ENCODE data around the gene ACTRT1. TPM values are rescaled to one million over a fixed set of nuclear protein-coding genes. Genes with fewer than 3 reads are reported as not detected.

ACTRT1 gene
- not detected in 2 replicates for total RNA-seq

GRCh38 chrX:128052303-128052702, at the start of gene ACTRT1:
ACTRT1 (minus strand) TSS chrX:128052403; CDS start chrX:128052206, 197 bp downstream.

Measured in thoracic aorta endothelial cell (primary cell).